ENCODE data around the gene MEGF10.

MEGF10 gene

DNA sequence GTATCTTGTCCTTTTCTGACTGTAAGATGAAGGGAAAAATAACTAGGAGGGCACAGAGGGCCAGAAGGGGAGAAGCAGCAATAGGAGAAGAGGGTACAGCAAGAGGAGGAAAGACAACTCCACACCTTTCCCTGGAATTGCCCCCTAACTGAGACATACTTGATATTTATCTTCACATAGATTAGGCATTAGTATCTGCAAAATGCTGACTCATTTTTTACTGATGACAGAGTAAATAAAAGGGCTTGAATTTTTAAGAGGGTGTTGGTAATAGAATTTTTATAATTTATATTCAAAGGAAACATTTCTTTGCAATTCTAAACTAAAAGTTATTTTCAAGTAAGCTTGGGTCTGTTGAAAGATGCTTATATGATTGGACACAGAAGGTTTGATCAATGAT, 140.0 kb downstream of the MEGF10 start:
- TF ChIP-seq, protein P1, sequence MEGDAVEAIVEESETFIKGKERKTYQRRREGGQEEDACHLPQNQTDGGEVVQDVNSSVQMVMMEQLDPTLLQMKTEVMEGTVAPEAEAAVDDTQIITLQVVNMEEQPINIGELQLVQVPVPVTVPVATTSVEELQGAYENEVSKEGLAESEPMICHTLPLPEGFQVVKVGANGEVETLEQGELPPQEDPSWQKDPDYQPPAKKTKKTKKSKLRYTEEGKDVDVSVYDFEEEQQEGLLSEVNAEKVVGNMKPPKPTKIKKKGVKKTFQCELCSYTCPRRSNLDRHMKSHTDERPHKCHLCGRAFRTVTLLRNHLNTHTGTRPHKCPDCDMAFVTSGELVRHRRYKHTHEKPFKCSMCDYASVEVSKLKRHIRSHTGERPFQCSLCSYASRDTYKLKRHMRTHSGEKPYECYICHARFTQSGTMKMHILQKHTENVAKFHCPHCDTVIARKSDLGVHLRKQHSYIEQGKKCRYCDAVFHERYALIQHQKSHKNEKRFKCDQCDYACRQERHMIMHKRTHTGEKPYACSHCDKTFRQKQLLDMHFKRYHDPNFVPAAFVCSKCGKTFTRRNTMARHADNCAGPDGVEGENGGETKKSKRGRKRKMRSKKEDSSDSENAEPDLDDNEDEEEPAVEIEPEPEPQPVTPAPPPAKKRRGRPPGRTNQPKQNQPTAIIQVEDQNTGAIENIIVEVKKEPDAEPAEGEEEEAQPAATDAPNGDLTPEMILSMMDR (IDR thresholded peaks at IDR 0.05), result no peak
- Histone ChIP-seq H3K27ac (no peak overlapping the region), H3K4me3 (no peak overlapping the region)
- no peak for DNase-seq (ENCODE audit: low spot score)

DNA sequence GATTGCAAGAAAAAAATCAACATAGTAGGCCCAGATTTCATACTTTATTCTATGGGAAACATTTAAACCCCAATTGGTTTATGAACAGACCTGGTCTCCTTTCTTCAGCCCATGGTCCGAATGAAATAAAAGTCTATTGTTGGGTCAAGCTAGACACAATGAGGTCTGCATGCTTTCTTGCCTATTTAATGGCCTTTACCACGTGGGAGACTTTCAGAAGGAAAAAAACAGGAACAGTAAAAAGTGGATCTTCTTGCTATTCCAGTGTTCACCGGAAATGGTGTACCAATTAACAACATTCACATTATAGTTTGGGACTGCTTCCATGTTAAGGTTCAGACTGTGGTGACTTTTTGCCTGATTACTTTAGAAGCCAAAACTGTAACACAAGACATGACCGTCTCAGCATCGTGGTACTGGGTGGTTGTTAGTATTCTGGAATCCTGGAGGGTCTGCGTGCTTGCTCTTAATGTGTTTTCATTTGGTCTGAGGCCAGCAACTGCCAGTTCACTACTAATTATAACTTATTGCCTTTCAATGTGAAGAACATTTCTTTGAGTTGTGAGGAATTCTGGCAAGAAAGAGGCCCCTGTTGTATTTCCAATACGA, 141.5 kb downstream of the MEGF10 start:
- no peak for DNase-seq (ENCODE audit: low spot score)
- TF ChIP-seq, protein P1 (IDR thresholded peaks at IDR 0.05), result no peak
- no peak overlapping the region for H3K27ac ChIP-seq
- no peak overlapping the region for H3K4me3 ChIP-seq

DNA sequence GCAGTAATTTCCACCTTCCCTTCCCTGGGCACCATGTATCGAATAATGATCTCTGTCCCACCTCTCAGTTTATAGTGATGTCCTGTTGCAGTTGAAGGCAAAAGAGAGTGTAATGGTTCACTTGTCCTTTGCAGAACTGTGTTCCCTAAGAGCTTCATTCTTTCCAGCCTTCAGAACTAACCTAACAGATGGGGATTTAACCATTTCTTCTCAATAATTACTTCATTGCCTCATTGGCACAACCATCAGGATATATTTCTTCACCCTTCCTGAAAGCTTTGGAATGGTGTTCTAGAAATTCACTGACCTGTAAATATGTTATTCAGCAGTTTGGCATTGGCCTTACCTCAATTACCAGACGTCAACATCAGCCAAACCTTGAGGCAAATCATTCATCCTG, 142.9 kb downstream of the MEGF10 start:
- DNase-seq (ENCODE audit: low spot score), result no peak
- H3K27ac ChIP-seq, result no peak overlapping the region
- TF ChIP-seq, protein P1 (IDR thresholded peaks at IDR 0.05), result no peak
- H3K4me3 ChIP-seq, result no peak overlapping the region

DNA sequence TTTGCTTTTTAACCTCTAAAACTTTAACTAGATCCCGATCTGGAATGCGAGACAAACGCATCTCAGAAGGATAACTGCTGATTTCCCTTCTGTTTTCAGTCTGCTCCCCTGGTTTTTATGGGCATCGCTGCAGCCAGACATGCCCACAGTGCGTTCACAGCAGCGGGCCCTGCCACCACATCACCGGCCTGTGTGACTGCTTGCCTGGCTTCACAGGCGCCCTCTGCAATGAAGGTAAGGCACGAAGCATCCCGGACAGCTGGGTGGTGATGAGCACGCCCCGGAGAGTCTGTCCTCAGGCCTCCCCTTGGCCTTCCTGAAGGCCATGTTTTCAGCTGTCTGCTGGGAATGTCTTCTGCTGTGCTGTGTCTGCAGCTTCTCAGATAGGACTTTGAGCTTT, 144.0 kb downstream of the MEGF10 start:
- no peak for DNase-seq (ENCODE audit: low spot score)
- no peak overlapping the region for H3K4me3 ChIP-seq
- TF ChIP-seq, protein P1 (IDR thresholded peaks at IDR 0.05), result no peak
- no peak overlapping the region for H3K27ac ChIP-seq

DNA sequence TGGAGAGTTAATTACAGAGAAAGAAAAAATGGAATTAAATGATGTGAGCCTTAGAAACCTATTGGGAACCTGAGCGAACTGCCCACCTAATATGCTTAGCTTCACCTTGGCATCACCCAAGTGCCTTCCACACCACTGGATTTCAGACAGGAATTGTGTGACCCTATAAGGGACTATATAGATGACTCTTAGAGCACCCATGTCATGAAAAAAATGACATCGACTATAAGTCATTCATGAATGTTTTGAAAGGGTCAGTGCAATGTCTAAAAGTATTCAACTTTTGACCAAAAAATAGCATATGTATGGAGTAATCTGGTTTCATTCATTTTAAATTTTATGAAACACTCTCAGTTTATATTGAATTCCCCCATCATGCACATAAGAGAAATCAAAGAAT, 145.2 kb downstream of the MEGF10 start:
- TF ChIP-seq, protein P1 (IDR thresholded peaks at IDR 0.05), result no peak
- Histone ChIP-seq H3K27ac (no peak overlapping the region), H3K4me3 (no peak overlapping the region)
- no peak for DNase-seq (ENCODE audit: low spot score)

DNA sequence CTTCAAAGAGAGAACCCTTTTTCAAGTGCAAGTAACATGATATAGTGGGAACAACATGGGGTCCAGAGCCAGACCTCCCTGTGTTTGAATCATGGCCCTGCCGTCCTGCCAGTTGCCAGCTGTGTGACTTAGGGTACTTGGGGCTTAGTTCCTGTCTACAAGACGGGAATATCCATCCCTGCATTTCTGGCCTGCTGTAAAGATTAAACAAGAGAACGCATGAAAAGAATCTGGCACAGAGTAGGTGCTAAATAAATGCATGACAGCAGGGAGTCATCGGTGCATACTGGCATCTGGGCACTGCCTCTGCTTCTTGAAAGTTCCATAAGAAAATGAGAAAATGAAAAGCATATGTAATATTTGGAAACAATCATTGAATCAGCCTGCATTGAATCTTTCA, 149.0 kb downstream of the MEGF10 start:
- TF ChIP-seq, protein P1 (IDR thresholded peaks at IDR 0.05), result no peak
- Histone ChIP-seq H3K4me3 (no peak overlapping the region), H3K27ac (no peak overlapping the region)
- no peak for DNase-seq (ENCODE audit: low spot score)

DNA sequence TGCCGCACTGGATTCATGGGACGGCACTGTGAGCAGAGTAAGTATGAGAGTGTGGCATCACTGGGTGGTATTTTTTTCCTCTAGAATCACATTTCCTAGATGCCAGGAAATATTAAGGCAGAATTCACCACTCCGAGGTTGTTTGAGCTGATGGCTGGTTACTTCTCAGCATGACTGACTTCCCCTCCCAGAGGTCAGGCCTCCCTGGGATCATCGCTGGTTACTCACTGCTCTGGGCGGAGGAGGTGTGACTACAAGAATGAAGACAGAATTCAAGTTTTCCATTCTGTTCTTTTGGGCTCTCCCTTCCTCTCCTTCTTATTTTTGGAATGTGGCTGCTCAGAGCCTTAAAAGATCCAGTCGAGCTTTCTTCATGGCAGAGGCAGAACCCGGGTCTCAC, 150.2 kb downstream of the MEGF10 start:
- TF ChIP-seq, protein P1 (IDR thresholded peaks at IDR 0.05), result no peak
- Histone ChIP-seq H3K4me3 (no peak overlapping the region), H3K27ac (no peak overlapping the region)
- no peak for DNase-seq (ENCODE audit: low spot score)
